NCI-H748 (cell line): ENCODE data around the gene RGS16.
"Not testable (repeated sequence)": the region's sequence is repeated elsewhere in the genome, so short reads cannot be mapped to it uniquely, and the experiment has no call there.

Source experiments
- DNase-seq: peaks from one replicate; lab custom pipeline; 2025; ENCODE audit not compliant: unreplicated experiment; lab: John Stamatoyannopoulos, UW

Gene RGS16, protein sequence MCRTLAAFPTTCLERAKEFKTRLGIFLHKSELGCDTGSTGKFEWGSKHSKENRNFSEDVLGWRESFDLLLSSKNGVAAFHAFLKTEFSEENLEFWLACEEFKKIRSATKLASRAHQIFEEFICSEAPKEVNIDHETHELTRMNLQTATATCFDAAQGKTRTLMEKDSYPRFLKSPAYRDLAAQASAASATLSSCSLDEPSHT

GRCh38 chr1:182604175-182605164 lies at the start of gene RGS16:
Gene RGS16, minus strand, starts transcription at chr1:182604389. Its CDS starts 130 bp downstream, at chr1:182604259.
- peak; percentile 96 for DNase-seq

GRCh38 chr1:182653986-182654385 lies 49.8 kb upstream of the RGS16 start:
- no peak for DNase-seq

DNA sequence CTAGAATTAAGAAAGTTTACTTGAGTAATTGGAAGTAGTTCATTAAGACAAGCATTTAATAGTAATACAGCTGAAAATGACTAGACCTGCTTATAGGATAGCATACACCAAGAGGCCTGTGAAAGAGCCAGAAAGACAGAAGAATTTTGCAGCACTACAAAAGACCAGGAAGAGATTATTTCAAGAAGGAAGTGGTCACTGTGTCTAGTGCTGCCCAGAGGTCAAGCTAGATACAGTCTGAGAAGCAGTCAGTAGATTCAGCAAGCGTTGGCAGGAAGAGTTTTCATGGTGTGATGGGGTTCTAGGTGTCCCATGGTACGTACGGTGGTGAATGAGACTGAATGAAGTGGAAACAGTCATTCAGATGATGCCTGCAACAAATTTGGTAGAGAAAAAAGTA lies 48.7 kb upstream of the RGS16 start:
- no peak for DNase-seq

DNA sequence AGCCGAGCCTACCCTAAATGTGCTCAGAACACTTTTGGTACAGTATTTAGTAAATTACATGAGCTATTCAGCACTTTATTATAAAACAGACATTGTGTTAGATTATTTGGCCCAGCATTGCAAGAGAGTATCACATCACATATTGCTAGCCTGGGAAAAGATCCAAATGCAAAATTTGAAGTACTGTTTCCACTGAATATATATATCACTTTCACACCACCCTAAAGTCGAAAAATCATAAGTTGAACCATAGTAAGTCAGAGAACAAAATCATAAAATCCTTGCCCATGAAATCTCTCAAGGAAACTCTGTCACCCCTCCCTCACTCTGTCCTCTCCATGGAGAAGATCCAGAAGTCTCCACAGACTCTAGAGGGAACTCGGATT lies 47.1 kb upstream of the RGS16 start:
- no peak for DNase-seq

GRCh38 chr1:182650678-182651338 lies 46.6 kb upstream of the RGS16 start:
- no peak for DNase-seq

DNA sequence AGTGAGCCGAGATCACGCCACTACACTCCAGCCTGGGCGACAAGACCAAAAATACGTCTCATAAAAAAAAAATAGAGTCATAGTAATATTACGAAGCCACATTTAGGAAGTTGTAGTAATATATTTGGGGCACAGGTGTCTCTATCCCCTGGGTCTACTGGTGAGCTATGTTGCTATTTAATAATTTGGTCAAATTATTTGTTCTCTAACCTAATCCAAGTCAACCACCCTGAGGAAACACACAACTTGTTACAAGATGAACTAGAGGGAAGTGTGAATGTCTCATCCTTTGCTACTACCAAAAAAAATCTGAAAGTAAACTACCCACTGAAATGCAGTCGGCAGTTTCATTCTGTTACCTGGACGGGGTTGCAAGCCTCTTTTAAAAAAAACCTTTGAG lies 44.9 kb upstream of the RGS16 start:
- no peak for DNase-seq

- no peak for DNase-seq
These were observed 42.5 kb upstream of the RGS16 start for GRCh38 chr1:182646739-182647138.

DNA sequence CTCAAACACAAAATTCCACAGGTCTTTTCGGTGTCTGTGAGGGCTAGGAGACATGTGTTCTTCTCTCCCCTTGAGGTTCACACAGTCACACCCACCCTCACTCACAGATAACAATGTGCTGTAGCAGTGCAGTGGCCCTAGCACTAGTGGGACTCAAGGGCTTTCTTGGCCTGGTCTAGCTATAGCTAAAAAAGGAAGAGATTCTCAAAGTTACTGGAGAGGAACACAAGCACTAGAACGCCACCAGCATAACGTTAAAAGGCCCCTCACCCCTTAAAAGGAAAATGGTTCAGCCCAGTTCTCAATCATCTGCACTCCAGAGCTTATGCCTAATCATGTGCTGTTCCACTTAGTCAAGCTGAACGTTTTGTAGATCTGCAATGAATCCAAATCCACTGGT lies 40.7 kb upstream of the RGS16 start:
- no peak for DNase-seq

DNA sequence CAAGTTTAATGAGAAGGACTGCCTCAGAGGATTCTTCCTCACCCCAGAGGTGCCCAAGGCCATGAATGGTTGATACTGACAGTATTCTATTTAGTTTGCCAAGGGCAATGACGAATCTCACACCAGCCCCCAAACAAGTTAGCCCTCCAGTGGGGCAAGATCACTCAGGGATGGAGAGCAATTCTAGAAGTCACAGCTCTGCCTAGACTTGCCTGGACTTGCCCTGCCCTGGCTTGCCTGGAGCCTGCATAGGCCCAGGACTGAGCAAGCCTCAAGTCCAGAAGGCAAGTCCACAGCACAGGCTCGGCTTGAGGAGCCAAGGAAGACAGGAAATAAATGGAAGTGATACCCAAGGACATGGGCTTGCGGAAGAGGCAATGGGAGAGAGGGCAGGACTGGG lies 39.5 kb upstream of the RGS16 start:
- peak; percentile 33 for DNase-seq

DNA sequence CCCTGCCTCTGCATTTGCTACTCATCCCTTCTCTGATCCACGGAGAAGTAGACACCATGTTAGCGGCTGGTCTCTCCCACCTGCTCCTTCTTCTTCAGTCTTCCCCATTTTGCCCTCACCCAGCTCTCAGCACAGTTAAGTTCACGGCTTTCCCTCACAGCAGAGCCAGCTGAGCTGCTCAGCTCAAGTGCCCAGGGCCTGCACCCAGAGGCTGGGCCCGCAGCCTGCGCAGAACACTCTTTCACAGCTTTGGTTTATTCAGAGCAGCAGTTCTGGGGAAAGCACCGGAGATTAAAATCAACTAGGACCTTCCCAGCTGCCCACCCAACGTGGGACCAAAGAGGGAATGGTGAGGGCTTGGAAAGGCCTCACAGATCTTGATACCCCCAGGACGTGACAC lies 38.3 kb upstream of the RGS16 start:
- no peak for DNase-seq

DNA sequence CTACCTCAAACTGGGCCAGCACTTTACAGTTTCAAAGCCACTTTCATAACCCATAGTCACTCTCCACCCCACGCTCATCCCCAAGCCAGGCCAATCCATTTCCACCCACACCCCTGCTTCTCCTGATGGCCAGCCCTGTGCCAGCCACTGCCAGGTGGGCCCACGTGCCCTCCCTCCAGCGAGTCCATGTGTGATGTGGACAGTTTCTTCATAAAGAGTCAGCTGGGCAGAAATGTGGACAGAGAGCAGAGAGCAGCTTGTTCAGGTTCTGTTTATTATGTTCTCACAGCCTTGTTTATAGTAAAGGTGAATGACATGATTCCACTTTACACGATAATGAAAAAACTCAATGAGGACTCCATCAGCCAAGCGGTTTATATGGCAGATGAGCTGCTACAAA lies 37.4 kb upstream of the RGS16 start:
- DNase-seq = peak; percentile 35

DNA sequence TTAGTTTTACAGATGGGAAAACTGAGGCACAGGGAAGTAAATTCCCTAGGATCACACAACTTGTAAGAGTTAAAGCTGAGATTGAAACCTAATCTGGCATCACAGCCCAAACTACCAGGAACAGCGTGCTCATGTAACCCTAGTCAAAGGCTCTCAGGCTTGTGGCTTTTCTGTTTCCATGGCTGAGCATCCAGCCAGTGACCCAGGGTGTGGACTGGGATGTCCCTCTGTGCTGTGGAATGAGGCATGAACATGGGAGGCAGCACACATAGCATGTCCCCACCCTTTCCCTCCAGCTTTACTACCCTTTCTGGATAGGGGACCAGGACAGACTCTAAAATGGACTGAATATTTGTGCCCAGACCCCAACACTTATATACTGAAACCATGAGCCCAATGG lies 35.1 kb upstream of the RGS16 start:
- DNase-seq = no peak

- no peak for DNase-seq
These were observed 33.6 kb upstream of the RGS16 start for GRCh38 chr1:182637769-182638168.

GRCh38 chr1:182635871-182636270 lies 31.7 kb upstream of the RGS16 start:
- no peak for DNase-seq

GRCh38 chr1:182634306-182635072 lies 30.3 kb upstream of the RGS16 start:
- DNase-seq = peak; percentile 84

GRCh38 chr1:182633657-182634281 lies 29.6 kb upstream of the RGS16 start:
- peak; percentile 95 for DNase-seq

DNA sequence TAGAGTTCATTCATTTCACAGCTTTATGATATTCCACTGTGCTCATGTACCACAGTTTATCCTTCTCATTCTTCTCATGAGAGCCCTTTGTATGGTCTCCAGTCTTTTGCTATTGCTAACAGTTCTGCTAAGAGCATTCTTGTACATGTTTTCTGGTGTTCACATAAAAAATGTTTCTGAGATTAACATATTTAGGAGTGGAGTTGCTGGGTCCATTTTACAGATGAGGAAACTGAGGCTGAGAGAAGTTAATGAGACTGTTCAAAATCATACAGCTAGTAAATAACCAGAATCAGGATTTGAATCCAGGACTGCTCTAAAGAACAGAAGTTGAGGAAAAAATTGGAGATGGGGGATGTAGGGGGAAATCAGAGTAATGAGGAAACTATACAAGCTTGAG lies 28.8 kb upstream of the RGS16 start:
- no peak for DNase-seq

GRCh38 chr1:182632441-182632857 lies 28.3 kb upstream of the RGS16 start:
- not testable (repeated sequence) for DNase-seq

GRCh38 chr1:182631954-182632353 lies 27.8 kb upstream of the RGS16 start:
- no peak for DNase-seq

DNA sequence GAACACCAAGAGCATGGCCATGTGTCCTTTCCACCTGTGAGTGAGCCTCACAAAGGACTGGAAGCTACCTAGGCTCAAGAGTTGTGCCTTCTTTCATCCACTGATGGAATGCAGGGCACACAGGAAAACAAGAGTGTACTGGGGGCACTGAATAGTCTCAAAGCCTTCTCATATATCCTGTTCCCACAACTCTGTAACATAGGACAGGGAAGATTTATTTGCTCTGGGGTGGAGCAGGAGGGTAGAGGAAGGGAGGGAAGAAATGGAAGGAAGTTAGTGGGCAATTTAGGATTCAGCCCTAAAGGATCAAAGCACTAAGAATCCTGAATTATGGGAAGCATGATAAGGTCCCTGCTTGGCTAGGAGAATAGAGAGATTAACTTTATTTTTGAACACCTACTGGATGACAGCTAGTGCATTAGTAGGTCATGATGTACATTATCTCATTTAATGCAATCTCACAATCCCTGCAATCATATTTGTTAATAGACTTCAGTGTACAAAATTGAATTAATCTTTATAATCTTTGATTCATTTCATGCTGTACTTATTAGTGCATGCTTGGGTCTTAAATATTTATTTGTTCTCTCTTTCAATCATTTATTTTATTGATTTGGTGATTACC lies 27.0 kb upstream of the RGS16 start:
- no peak for DNase-seq
